B cell (primary cell): ENCODE results near the gene TSPO. TPM values are rescaled to one million over a fixed set of nuclear protein-coding genes. Genes with fewer than 3 reads are reported as not detected.

Source experiments
- ATAC-seq: fragments of 200-7000 bp; cut with Tn5 transposase; one replicate; pipeline ENCODE4 v1.10.0; 2021; ENCODE audit warnings: low read depth, mild to moderate bottlenecking, moderate number of reproducible peaks, moderate library complexity
- CTCF ChIA-PET: fragments of 350-600 bp; sonication (Branson Sonifier 250); formaldehyde crosslinking; loops from one replicate; lab custom pipeline; 2021; ENCODE audit warnings: antibody characterized with exemption, inconsistent platforms; lab: Charles Lee
- POLR2A ChIA-PET: fragments of 350-600 bp; sonication (Branson Sonifier 250); formaldehyde crosslinking; loops from one replicate; lab custom pipeline; 2021; ENCODE audit warnings: antibody characterized with exemption; lab: Charles Lee
- DNase-seq: peaks from one replicate; pipeline ENCODE4 v3.0.0; 2013
- H2AFZ ChIP-seq: 2 replicates; pipeline ENCODE4 v1.6.1; 2012; ENCODE audit warnings: mild to moderate bottlenecking, low read depth, low read length; ENCODE audit not compliant: insufficient read depth, poor library complexity, severe bottlenecking
- H3K27ac ChIP-seq, 2 donors: 1 replicate in 1 of 2; 2 replicates in 1 of 2; pipeline ENCODE4 v1.5.1; 2012 to 2013; ENCODE audit warnings: low read length in 2 of 2, mild to moderate bottlenecking in 2 of 2, moderate library complexity in 1 of 2
- H3K27me3 ChIP-seq, 4 experiments: fragments of 200-600 bp in 1 of 4; sonication (generic) in 1 of 4; replicated peaks in 1 of 4; 1 replicate in 2 of 4; 2 replicates in 2 of 4; pipeline versions ENCODE4 v1.6.1 to v1.7.0; 2013 to 2016; ENCODE audit warnings: low read length in 3 of 4, mild to moderate bottlenecking in 2 of 4, mixed read lengths in 1 of 4, moderate library complexity in 1 of 4; ENCODE audit not compliant: insufficient read depth in 4 of 4, control insufficient read depth in 3 of 4; ENCODE audit errors: control extremely low read depth in 1 of 4
- H3K36me3 ChIP-seq, 2 experiments: replicated peaks in 1 of 2; 1 replicate in 1 of 2; 2 replicates in 1 of 2; pipeline versions ENCODE4 v1.6.1 to v1.7.1; 2013; ENCODE audit warnings: low read length in 1 of 2; ENCODE audit not compliant: insufficient read depth in 2 of 2, control insufficient read depth in 1 of 2; ENCODE audit errors: control extremely low read depth in 1 of 2, extremely low read depth in 1 of 2
- H3K4me1 ChIP-seq, 2 donors: fragments of 200-600 bp in 1 of 2; sonication (generic) in 1 of 2; 1 replicate in 1 of 2; 2 replicates in 1 of 2; pipeline versions ENCODE4 v1.5.1 to v1.6.1; 2013 to 2017; ENCODE audit warnings: low read length in 2 of 2; ENCODE audit not compliant: control insufficient read depth in 2 of 2, insufficient read depth in 2 of 2
- H3K4me2 ChIP-seq: replicated peaks from 2 replicates; pipeline ENCODE3; 2012; ENCODE audit warnings: mild to moderate bottlenecking, low read depth, low read length; ENCODE audit not compliant: poor library complexity, severe bottlenecking
- H3K4me3 ChIP-seq, 5 experiments: fragments of 200-600 bp in 1 of 5; sonication (generic) in 1 of 5; 1 replicate in 3 of 5; 2 replicates in 2 of 5; pipeline versions ENCODE4 v1.5.1 to v1.7.0; 2011 to 2016; ENCODE audit warnings: low read length in 4 of 5, mild to moderate bottlenecking in 4 of 5, low read depth in 2 of 5, control low read depth in 1 of 5, moderate library complexity in 1 of 5; ENCODE audit not compliant: insufficient read depth in 1 of 5; ENCODE audit errors: control extremely low read depth in 1 of 5, extremely low read depth in 1 of 5
- H3K79me2 ChIP-seq: fragments of 200-600 bp; sonication (generic); one replicate; pipeline ENCODE4 v1.6.0; 2016; ENCODE audit warnings: low read length; ENCODE audit not compliant: control insufficient read depth, insufficient read depth
- H3K9ac ChIP-seq: fragments of 200-600 bp; sonication (generic); 2 replicates; pipeline ENCODE4 v1.6.1; 2017; ENCODE audit warnings: mild to moderate bottlenecking, low read length, moderate library complexity
- H3K9me3 ChIP-seq, 3 donors: one replicate each; pipeline versions ENCODE4 v1.6.1 to v1.7.1; 2013; ENCODE audit warnings: low read length in 2 of 3; ENCODE audit not compliant: control insufficient read depth in 2 of 3, insufficient read depth in 1 of 3; ENCODE audit errors: control extremely low read depth in 1 of 3
- H4K20me1 ChIP-seq: 2 replicates; pipeline ENCODE4 v1.6.0; 2012; ENCODE audit warnings: mild to moderate bottlenecking, low read length; ENCODE audit not compliant: insufficient read depth, control insufficient read depth, poor library complexity, severe bottlenecking
- H3K27ac Mint-ChIP-seq: one replicate; pipeline ENCODE4 v1.8.0; 2021; ENCODE audit warnings: mixed read lengths
- H3K27me3 Mint-ChIP-seq: one replicate; pipeline ENCODE4 v1.8.0; 2021; ENCODE audit warnings: mixed read lengths
- H3K4me1 Mint-ChIP-seq: one replicate; pipeline ENCODE4 v1.8.0; 2021; ENCODE audit warnings: mixed read lengths
- H3K4me3 Mint-ChIP-seq: one replicate; pipeline ENCODE4 v1.8.0; 2021; ENCODE audit warnings: mixed read lengths
- H3K9me3 Mint-ChIP-seq: one replicate; pipeline ENCODE4 v1.8.0; 2022; ENCODE audit warnings: mixed read lengths; ENCODE audit not compliant: insufficient read depth
- CTCF ChIP-seq: fragments of 200-600 bp; IDR thresholded peaks from one replicate; pipeline ENCODE4 v1.8.0; 2022; ENCODE audit warnings: antibody characterized with exemption, mild to moderate bottlenecking
- EZH2 ChIP-seq: IDR thresholded peaks from 2 replicates; pipeline ENCODE4 v1.6.1; 2012; ENCODE audit warnings: borderline replicate concordance, low read depth, mild to moderate bottlenecking, moderate library complexity, low read length; ENCODE audit not compliant: insufficient read depth, poor library complexity, severe bottlenecking
- WGBS: methylation state at CpG from one replicate; pipeline ENCODE4 v1.1.5; 2013; ENCODE audit warnings: missing lambda C conversion rate; ENCODE audit not compliant: insufficient coverage; 5-methylcytosine and 5-hydroxymethylcytosine counted together
- intact Hi-C: fragments of 100-400 bp; cut with micrococcal nuclease; formaldehyde crosslinking; loops from one replicate; pipeline ENCODE4 v1.10.0; 2022
- polyA plus RNA-seq: library from polyadenylated mRNA; depleted of rRNA; stranded (reverse); fragments of >200 nt; gene quantifications from 2 replicates; pipeline ENCODE4 v1.2.3, GENCODE V29; 2012
- total RNA-seq, 2 donors: library from RNA; stranded (reverse); fragments of 120-200 nt in 1 of 2; gene quantifications; 1 replicate in 1 of 2; 2 replicates in 1 of 2; pipeline versions ENCODE4 v1.2.3 to v1.2.4, GENCODE V29; 2013 to 2022

Gene TSPO
- total and polyA plus RNA-seq, 2 donors (not counting 1 experiment from before 2014, with no cell fraction given) = 54.9 to 94.2 TPM

DNA sequence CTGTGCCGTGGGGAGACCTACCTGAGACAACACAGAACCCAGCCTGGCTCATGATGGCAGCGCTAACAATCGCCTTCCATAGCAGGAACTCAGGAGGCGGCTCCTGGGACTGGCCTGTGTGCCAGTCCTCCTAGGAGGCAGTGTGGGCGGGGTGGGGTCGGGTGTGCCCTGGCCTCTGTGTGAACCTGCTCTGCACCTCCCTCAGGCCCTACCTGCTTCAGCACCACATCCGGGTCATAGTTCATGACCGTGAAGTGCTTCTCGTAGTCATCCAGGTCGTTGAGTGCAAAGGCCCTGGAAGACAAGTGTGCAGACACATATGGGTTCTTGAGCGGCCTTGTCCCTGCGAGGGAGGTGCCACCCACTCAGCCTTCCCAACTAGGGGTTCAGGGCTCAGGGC is 20.2 kb downstream of the TSPO start:
- no peak overlapping the region for H3K27ac Mint-ChIP-seq
- intact Hi-C loops = no loop called here
- H3K27me3 Mint-ChIP-seq = no peaks in the 10 kb centered on the region
- DNase-seq = no peak
- no peaks in the 10 kb centered on the region for H3K4me1 Mint-ChIP-seq
- Histone ChIP-seq H3K36me3 (peaks cover 0 to 41% of the 10 kb centered on the region in 2 experiments), H3K4me2 (no peak overlapping the region), H4K20me1 (no peaks in the 10 kb centered on the region), H3K4me3 (no peak overlapping the region), H3K27me3 (no peaks in the 10 kb centered on the region), H3K4me1 (no peaks in the 10 kb centered on the region), H2AFZ (no peak overlapping the region), H3K9me3 (no peaks in the 10 kb centered on the region), H3K79me2 (no peaks in the 10 kb centered on the region), H3K9ac (no peak overlapping the region), H3K27ac (no peak overlapping the region)
- TF ChIP-seq EZH2 = no peak
- TF ChIP-seq CTCF = no peak
- no peaks in the 10 kb centered on the region for H3K9me3 Mint-ChIP-seq
- 94% methylated on average over 12 of the region's 12 CpGs for WGBS
- CTCF ChIA-PET = no interaction called here
- ATAC-seq = no peak
- POLR2A ChIA-PET = no interaction called here
- no peak overlapping the region for H3K4me3 Mint-ChIP-seq

DNA sequence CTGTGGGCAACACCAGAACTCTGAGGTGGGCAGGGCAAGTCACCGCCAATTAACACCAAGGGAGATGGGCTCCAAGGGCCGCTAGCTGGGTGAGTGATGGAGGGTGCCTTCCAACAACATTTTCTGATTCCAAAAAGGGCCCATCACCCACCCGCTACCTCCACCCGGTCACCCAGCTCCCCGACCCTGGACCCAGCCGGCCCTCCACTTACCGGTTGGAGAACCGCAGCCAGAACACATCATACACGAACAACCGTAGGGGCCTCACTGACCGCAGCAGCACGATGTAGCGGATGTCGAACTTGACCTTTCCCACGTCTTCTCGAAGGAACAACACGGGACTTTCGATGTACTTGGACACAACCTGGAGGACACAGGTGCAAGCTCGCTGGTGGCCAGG is 20.8 kb downstream of the TSPO start:
- ATAC-seq (no peak), DNase-seq (no peak)
- Histone ChIP-seq H3K9me3 (no peaks in the 10 kb centered on the region), H3K36me3 (peaks cover 0 to 41% of the 10 kb centered on the region in 2 experiments), H3K27ac (no peak overlapping the region), H2AFZ (no peak overlapping the region), H3K4me1 (no peaks in the 10 kb centered on the region), H3K79me2 (no peaks in the 10 kb centered on the region), H3K4me3 (no peak overlapping the region), H4K20me1 (no peaks in the 10 kb centered on the region), H3K4me2 (no peak overlapping the region), H3K27me3 (no peaks in the 10 kb centered on the region), H3K9ac (no peak overlapping the region)
- Mint-ChIP-seq H3K4me1 (no peaks in the 10 kb centered on the region), H3K27ac (no peak overlapping the region), H3K4me3 (no peak overlapping the region), H3K27me3 (no peaks in the 10 kb centered on the region), H3K9me3 (no peaks in the 10 kb centered on the region)
- TF ChIP-seq CTCF (no peak), EZH2 (no peak)
- ChIA-PET POLR2A (no interaction called here), CTCF (interaction anchor here (0.7 kb wide), 1 partner anchor 1982 kb away, joined by 4 read pairs; no protein-coding TSS in a partner anchor)
- intact Hi-C loops = no loop called here
- WGBS = 98% methylated on average over 18 of the region's 19 CpGs
